Astrocyte of the cerebellum (primary cell): ENCODE data around the gene C1R.
"Not testable (repeated sequence)": the region's sequence is repeated elsewhere in the genome, so short reads cannot be mapped to it uniquely, and the experiment has no call there.

ENCODE experiments used
- DNase-seq: peaks from one replicate; pipeline ENCODE4 v3.0.0-alpha.2; 2011; ENCODE audit warnings: low read depth
- H3K4me3 ChIP-seq: 2 replicates; pipeline ENCODE4 v1.5.1; 2011; ENCODE audit warnings: mild to moderate bottlenecking, low read depth, low read length, moderate library complexity
- in situ Hi-C: cut with HindIII; loops from 2 replicates; pipeline ENCODE4 v1.10.0; 2017; ENCODE audit warnings: low sequenced_read_pairs
- TF ChIP-seq, protein P1 (sequence below): IDR thresholded peaks from 2 replicates; pipeline ENCODE4 v1.5.1; 2012; ENCODE audit warnings: low read length, low read depth, moderate library complexity, mild to moderate bottlenecking; ENCODE audit errors: missing control alignments

Gene C1R

DNA sequence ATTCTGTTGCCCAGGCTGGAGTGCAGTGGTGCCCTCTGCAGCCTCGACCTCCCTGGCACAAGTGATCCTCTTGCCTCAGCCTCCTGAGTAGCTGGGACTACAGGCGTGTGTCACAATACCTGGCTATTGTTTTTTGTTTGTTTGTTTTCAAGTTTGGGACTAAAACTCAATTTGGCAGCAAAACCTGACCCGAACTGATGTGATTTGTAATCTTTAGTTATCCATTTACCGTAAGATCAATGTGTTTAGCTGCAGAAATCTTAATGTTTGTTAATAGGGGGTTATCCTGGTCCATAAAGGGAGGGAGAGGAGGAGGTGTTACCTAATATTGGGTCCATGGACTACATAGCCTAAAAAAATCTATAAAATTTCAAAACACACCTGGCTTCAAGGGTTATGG, 32.5 kb downstream of the C1R start:
- H3K4me3 ChIP-seq, result no peak overlapping the region
- no peak for DNase-seq
- in situ Hi-C loops, result loop anchor here (5.0 kb wide), 1 partner anchor 48 kb away; the partner anchor contains the start of gene C1RL
- TF ChIP-seq, protein P1, sequence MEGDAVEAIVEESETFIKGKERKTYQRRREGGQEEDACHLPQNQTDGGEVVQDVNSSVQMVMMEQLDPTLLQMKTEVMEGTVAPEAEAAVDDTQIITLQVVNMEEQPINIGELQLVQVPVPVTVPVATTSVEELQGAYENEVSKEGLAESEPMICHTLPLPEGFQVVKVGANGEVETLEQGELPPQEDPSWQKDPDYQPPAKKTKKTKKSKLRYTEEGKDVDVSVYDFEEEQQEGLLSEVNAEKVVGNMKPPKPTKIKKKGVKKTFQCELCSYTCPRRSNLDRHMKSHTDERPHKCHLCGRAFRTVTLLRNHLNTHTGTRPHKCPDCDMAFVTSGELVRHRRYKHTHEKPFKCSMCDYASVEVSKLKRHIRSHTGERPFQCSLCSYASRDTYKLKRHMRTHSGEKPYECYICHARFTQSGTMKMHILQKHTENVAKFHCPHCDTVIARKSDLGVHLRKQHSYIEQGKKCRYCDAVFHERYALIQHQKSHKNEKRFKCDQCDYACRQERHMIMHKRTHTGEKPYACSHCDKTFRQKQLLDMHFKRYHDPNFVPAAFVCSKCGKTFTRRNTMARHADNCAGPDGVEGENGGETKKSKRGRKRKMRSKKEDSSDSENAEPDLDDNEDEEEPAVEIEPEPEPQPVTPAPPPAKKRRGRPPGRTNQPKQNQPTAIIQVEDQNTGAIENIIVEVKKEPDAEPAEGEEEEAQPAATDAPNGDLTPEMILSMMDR, result no peak

DNA sequence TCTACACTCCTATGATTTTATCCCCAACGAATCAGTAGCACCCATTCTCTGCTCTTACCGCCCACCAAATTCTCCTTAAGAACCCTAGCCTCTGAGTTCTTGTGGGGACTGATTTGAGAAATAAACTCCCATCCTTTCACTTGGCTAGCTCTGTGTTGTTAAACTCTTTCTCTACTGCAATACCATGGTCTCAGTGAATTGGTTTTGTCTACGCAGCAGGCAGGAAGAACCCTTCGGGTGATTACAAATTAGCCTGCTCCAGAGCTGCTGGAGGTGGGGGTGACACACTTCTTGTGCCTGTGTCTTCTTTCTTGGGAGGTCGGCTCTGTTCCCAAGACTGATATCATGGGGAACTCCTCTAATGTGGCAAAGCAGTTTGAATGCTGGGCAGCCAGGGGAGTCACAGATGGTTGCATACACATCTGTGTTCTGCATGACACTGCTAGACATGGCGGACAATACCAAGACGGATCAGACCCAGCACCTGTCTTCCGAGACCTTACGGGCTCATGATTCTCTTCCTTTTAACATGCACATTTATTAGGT, 33.3 kb downstream of the C1R start:
- DNase-seq, result no peak
- in situ Hi-C loops, result loop anchor here (5.0 kb wide), 1 partner anchor 48 kb away; the partner anchor contains the start of gene C1RL
- no peak overlapping the region for H3K4me3 ChIP-seq
- TF ChIP-seq, protein P1, result no peak

DNA sequence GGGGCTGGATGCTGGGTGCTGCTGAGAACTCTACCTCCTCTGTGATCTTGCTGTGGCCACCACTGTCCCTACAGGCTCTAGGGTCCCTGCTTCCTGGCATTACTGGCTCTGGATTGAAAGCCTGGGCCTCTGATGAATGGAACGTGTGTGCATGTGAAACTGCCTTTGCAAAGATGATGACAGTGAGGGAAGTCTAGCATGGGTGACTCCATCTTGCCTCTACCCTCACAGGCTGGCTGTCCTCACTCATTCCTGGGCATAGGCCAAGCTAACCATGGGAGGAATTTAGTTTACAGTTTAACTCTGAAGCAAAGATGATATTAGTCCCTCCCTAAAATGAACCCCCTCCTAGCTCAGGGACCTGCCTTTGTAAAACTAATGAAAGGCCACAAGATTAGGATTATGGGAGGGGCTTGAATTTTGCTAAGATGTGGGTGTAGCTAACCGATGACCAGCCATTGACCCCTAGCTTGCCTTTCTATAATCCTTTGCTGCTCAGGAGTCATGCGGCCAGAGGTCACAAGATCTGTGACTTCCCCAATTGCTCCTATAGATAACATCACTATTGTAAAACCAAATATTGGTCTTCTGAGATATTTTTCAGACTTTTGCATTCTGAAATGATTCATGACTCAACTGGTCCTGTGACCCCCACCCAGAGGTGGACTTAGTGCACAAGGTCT, 33.9 kb downstream of the C1R start:
- DNase-seq, result no peak
- TF ChIP-seq, protein P1, result no peak
- in situ Hi-C loops, result loop anchor here (5.0 kb wide), 1 partner anchor 49 kb away; the partner anchor contains the start of gene C1RL

GRCh38 chr12:7055736-7056135, 36.5 kb downstream of the C1R start:
- DNase-seq, H3K4me3 ChIP-seq: not testable (repeated sequence)
- in situ Hi-C loops, result loop anchor here (5.0 kb wide), 1 partner anchor 52 kb away; the partner anchor contains the start of gene C1RL

More for the DNA sequence above, 33.9 kb downstream of the C1R start:
- H3K4me3 ChIP-seq, result no peak overlapping the region

DNA sequence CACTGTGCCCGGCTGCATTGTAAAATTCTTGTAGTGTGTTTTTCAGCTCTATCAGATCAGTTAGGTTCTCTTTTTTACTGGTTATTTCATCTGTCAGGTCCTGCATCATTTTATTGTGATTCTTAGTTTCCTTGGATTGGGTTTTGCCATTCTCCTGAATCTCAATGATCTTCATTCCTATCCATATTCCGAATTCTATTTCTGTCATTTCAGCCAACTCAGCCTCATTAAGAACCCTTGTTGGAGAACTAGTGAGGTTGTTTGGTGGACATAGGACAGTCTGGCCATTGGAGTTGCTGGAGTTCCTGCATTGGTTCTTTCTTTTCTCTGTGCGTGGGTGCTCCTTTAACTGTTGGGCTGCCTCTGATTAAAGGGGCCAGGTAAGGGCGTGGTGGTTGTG, 37.3 kb downstream of the C1R start:
- no peak overlapping the region for H3K4me3 ChIP-seq
- in situ Hi-C loops, result loop anchor here (5.0 kb wide), 1 partner anchor 52 kb away; the partner anchor contains the start of gene C1RL
- TF ChIP-seq, protein P1, result no peak
- DNase-seq, result no peak

DNA sequence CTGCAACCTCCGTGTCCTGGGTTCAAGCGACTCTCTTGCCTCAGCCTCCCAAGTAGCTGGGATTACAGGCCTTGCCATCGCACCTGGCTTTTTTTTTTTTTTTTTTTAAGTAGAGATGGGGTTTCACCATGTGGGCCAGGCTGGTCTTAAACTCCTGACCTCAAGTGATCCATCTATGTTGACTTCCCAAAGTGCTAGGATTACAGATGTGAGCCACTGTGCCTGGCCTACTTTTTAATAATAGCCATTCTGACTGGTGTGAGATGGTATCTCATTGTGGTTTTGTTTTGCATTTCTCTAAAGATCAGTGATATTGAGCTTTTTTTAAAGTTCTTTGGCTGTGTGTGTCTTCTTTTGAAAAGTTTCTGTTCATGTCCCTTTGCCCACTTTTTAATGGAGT, 42.3 kb downstream of the C1R start:
- H3K4me3 ChIP-seq, in situ Hi-C loops, DNase-seq: not testable (repeated sequence)

GRCh38 chr12:7049445-7049951, 42.7 kb downstream of the C1R start:
- not testable (repeated sequence) for DNase-seq, H3K4me3 ChIP-seq

DNA sequence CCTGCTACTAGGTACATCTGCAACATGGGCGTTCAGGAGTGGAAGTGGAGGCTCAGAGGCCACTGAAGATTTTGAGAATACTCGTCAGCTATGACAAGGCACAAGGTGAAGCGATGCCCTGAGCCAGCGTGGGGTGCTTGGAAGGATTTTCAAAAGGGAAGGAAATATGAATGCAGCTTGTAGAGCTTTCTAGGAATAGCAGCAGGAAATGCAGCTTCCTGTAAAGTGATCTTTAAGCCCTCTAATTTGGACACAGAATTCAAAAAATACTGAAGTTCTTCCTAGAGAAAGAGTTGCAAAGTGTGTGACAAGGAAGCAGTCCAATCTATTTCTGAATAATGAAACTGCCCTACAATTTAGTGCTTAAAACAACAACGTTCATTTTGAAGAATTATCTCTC, 44.9 kb downstream of the C1R start:
- no peak overlapping the region for H3K4me3 ChIP-seq
- TF ChIP-seq, protein P1, result no peak
- in situ Hi-C loops, result no loop called here
- no peak for DNase-seq

More at GRCh38 chr12:7049445-7049951, 42.7 kb downstream of the C1R start:
- in situ Hi-C loops, result not testable (repeated sequence)
